CD4-positive, alpha-beta T cell (primary cell): ENCODE data around the gene ASS1. TPM values are rescaled to one million over a fixed set of nuclear protein-coding genes. Genes with fewer than 3 reads are reported as not detected.

Experiments used
- ATAC-seq: fragments of 200-7000 bp; cut with Tn5 transposase; one replicate; pipeline ENCODE4 v1.10.0; 2022; ENCODE audit warnings: mild to moderate bottlenecking; ENCODE audit not compliant: poor library complexity
- CTCF ChIA-PET: fragments of 350-600 bp; sonication (Branson Sonifier 250); formaldehyde crosslinking; loops from one replicate; lab custom pipeline; 2021; ENCODE audit warnings: antibody characterized with exemption, inconsistent platforms; lab: Charles Lee
- POLR2A ChIA-PET: fragments of 350-600 bp; sonication (Branson Sonifier 250); formaldehyde crosslinking; loops from one replicate; lab custom pipeline; 2021; ENCODE audit warnings: antibody characterized with exemption, inconsistent platforms; lab: Charles Lee
- DNase-seq, 14 experiments: peaks; one replicate each; pipeline ENCODE4 v3.0.0-alpha.2; 2013 to 2020; ENCODE audit warnings: mixed read lengths in 2 of 14
- H3K27ac ChIP-seq, 2 donors: one replicate each; pipeline versions ENCODE4 v1.5.1 to v1.7.0; 2013; ENCODE audit warnings: low read length in 2 of 2, low read depth in 1 of 2, mild to moderate bottlenecking in 1 of 2
- H3K27me3 ChIP-seq, 2 experiments: 1 replicate in 1 of 2; 2 replicates in 1 of 2; pipeline versions ENCODE4 v1.6.1 to v1.7.0; 2013; ENCODE audit warnings: low read length in 2 of 2, control low read depth in 1 of 2, mild to moderate bottlenecking in 1 of 2, moderate library complexity in 1 of 2; ENCODE audit not compliant: insufficient read depth in 2 of 2, control insufficient read depth in 1 of 2
- H3K36me3 ChIP-seq: one replicate; pipeline ENCODE4 v1.6.1; 2013; ENCODE audit warnings: low read length, control low read depth; ENCODE audit not compliant: insufficient read depth
- H3K4me1 ChIP-seq: one replicate; pipeline ENCODE4 v1.6.1; 2013; ENCODE audit warnings: low read length, control low read depth; ENCODE audit not compliant: insufficient read depth
- H3K4me3 ChIP-seq: one replicate; pipeline ENCODE4 v1.5.1; 2013; ENCODE audit warnings: mild to moderate bottlenecking, low read length, moderate library complexity
- H3K9me3 ChIP-seq, 2 experiments: 1 replicate in 1 of 2; 2 replicates in 1 of 2; pipeline versions ENCODE4 v1.6.1 to v1.7.0; 2013; ENCODE audit warnings: low read length in 2 of 2, mild to moderate bottlenecking in 2 of 2, control low read depth in 1 of 2, moderate library complexity in 1 of 2; ENCODE audit not compliant: control insufficient read depth in 1 of 2, insufficient read depth in 1 of 2
- H3K27ac Mint-ChIP-seq: one replicate; pipeline ENCODE4 v1.8.0; 2020; ENCODE audit warnings: mixed read lengths
- H3K27me3 Mint-ChIP-seq: one replicate; pipeline ENCODE4 v1.8.0; 2021; ENCODE audit warnings: mixed read lengths
- H3K36me3 Mint-ChIP-seq: one replicate; pipeline ENCODE4 v1.8.0; 2021; ENCODE audit warnings: low read depth, mixed read lengths
- H3K4me1 Mint-ChIP-seq: one replicate; pipeline ENCODE4 v1.8.0; 2021; ENCODE audit warnings: low read depth, mixed read lengths
- H3K4me3 Mint-ChIP-seq: one replicate; pipeline ENCODE4 v1.8.0; 2020; ENCODE audit warnings: mild to moderate bottlenecking, mixed read lengths
- H3K9me3 Mint-ChIP-seq: one replicate; pipeline ENCODE4 v1.8.0; 2020; ENCODE audit warnings: mixed read lengths
- CTCF ChIP-seq: fragments of 200-600 bp; IDR thresholded peaks from one replicate; pipeline ENCODE4 v1.8.0; 2022; ENCODE audit warnings: antibody characterized with exemption, mild to moderate bottlenecking
- intact Hi-C, 2 experiments: fragments of 100-400 bp; cut with DNase I in 1 of 2; cut with micrococcal nuclease in 1 of 2; formaldehyde crosslinking; loops; one replicate each; pipeline versions ENCODE4 v1.15.1 to v1.9.0; 2023 to 2025; cut with DNase I, micrococcal nuclease
- total RNA-seq, 174 experiments: library from RNA in 2 of 174; stranded (reverse) in 2 of 174; gene quantifications; one replicate each; pipeline ENCODE4 v1.2.3 and lab custom pipeline; 2021 to 2026

ASS1 gene
- total RNA-seq, 2 experiments from 2014 or later = not detected

- H3K9me3 Mint-ChIP-seq = no peaks in the 10 kb centered on the region
- H3K27me3 Mint-ChIP-seq = peaks cover 39% of the 10 kb centered on the region
- intact Hi-C loops = no loop called here
- H3K27me3 ChIP-seq = peaks cover 16 to 20% of the 10 kb centered on the region in 2 experiments
- no peak for DNase-seq
- H3K4me1 ChIP-seq = peaks cover 7% of the 10 kb centered on the region
- no peaks in the 10 kb centered on the region for H3K4me1 Mint-ChIP-seq
- no peak overlapping the region for H3K4me3 Mint-ChIP-seq
- no peak overlapping the region for H3K4me3 ChIP-seq
- ChIA-PET CTCF (no interaction called here), POLR2A (no interaction called here)
- no peak for ATAC-seq
- no peaks in the 10 kb centered on the region for H3K36me3 Mint-ChIP-seq
- H3K27ac Mint-ChIP-seq = no peak overlapping the region
- H3K9me3 ChIP-seq = peaks cover 0 to 2% of the 10 kb centered on the region in 2 experiments
- no peak overlapping the region for H3K27ac ChIP-seq
- TF ChIP-seq CTCF = no peak
- H3K36me3 ChIP-seq = no peaks in the 10 kb centered on the region
These were observed 5.7 kb downstream of the ASS1 start for GRCh38 chr9:130450344-130451003.

GRCh38 chr9:130451004-130451390 is 6.2 kb downstream of the ASS1 start:
- no peak overlapping the region for H3K27ac ChIP-seq
- H3K36me3 Mint-ChIP-seq = no peaks in the 10 kb centered on the region
- H3K27ac Mint-ChIP-seq = no peak overlapping the region
- ATAC-seq (no peak), DNase-seq (no peak)
- no peak for TF ChIP-seq CTCF
- peaks cover 7% of the 10 kb centered on the region for H3K4me1 ChIP-seq
- H3K4me1 Mint-ChIP-seq = no peaks in the 10 kb centered on the region
- H3K27me3 Mint-ChIP-seq = peaks cover 34% of the 10 kb centered on the region
- POLR2A ChIA-PET = no interaction called here
- no peak overlapping the region for H3K4me3 Mint-ChIP-seq
- no peak overlapping the region for H3K4me3 ChIP-seq
- no peaks in the 10 kb centered on the region for H3K36me3 ChIP-seq
- H3K9me3 Mint-ChIP-seq = no peaks in the 10 kb centered on the region
- no peaks in the 10 kb centered on the region for H3K9me3 ChIP-seq
- CTCF ChIA-PET = no interaction called here
- H3K27me3 ChIP-seq = peaks cover 12 to 15% of the 10 kb centered on the region in 2 experiments
- intact Hi-C loops = no loop called here

- no peaks in the 10 kb centered on the region for H3K9me3 Mint-ChIP-seq
- ATAC-seq = no peak
- H3K36me3 Mint-ChIP-seq = no peaks in the 10 kb centered on the region
- DNase-seq = no peak
- H3K4me3 Mint-ChIP-seq = no peak overlapping the region
- Histone ChIP-seq H3K36me3 (no peaks in the 10 kb centered on the region), H3K4me3 (no peak overlapping the region), H3K27me3 (peaks cover 12% of the 10 kb centered on the region in 2 experiments), H3K27ac (no peak overlapping the region), H3K9me3 (no peaks in the 10 kb centered on the region), H3K4me1 (peaks cover 7% of the 10 kb centered on the region)
- H3K27me3 Mint-ChIP-seq = peaks cover 28% of the 10 kb centered on the region
- intact Hi-C loops = no loop called here
- H3K27ac Mint-ChIP-seq = no peak overlapping the region
- TF ChIP-seq CTCF = no peak
- no peaks in the 10 kb centered on the region for H3K4me1 Mint-ChIP-seq
- ChIA-PET POLR2A (no interaction called here), CTCF (no interaction called here)
These were observed 7.0 kb downstream of the ASS1 start for GRCh38 chr9:130451509-130452388.
